Activated naive CD4-positive, alpha-beta T cell treated with anti-CD3 and anti-CD28 coated beads for 36 hours (primary cell): ENCODE results near the gene RIT2. TPM values are rescaled to one million over a fixed set of nuclear protein-coding genes. Genes with fewer than 3 reads are reported as not detected.

Experiments used
- CTCF ChIA-PET: fragments of 350-600 bp; sonication (Branson Sonifier 250); formaldehyde crosslinking; loops from one replicate; lab custom pipeline; 2021; ENCODE audit warnings: antibody characterized with exemption; lab: Charles Lee
- DNase-seq: peaks from one replicate; pipeline ENCODE4 v3.0.0-alpha.2; 2020
- H3K27ac Mint-ChIP-seq: one replicate; pipeline ENCODE4 v1.8.0; 2021; ENCODE audit warnings: mild to moderate bottlenecking, mixed read lengths
- H3K27me3 Mint-ChIP-seq: one replicate; pipeline ENCODE4 v1.8.0; 2021; ENCODE audit warnings: low read depth, mixed read lengths
- H3K36me3 Mint-ChIP-seq: one replicate; pipeline ENCODE4 v1.8.0; 2021; ENCODE audit warnings: low read depth, mixed read lengths
- H3K4me1 Mint-ChIP-seq: one replicate; pipeline ENCODE4 v1.8.0; 2021; ENCODE audit warnings: low read depth, mixed read lengths
- H3K4me3 Mint-ChIP-seq: one replicate; pipeline ENCODE4 v1.8.0; 2021; ENCODE audit warnings: mild to moderate bottlenecking, moderate library complexity, mixed read lengths
- H3K9me3 Mint-ChIP-seq: one replicate; pipeline ENCODE4 v1.8.0; 2021; ENCODE audit warnings: mixed read lengths
- intact Hi-C: fragments of 100-400 bp; cut with micrococcal nuclease; formaldehyde crosslinking; loops from one replicate; pipeline ENCODE4 v1.15.1; 2023
- total RNA-seq, 2 experiments: library from RNA; stranded (reverse); gene quantifications; one replicate each; pipeline ENCODE4 v1.2.3, GENCODE V29; 2021

Gene RIT2
- total RNA-seq, 2 experiments from 2014 or later = not detected

GRCh38 chr18:42719221-42719620 lies 396.3 kb downstream of the RIT2 start:
- CTCF ChIA-PET = no interaction called here
- no peaks in the 10 kb centered on the region for H3K36me3 Mint-ChIP-seq
- no peak for DNase-seq
- peaks cover 5% of the 10 kb centered on the region for H3K9me3 Mint-ChIP-seq
- no peaks in the 10 kb centered on the region for H3K4me1 Mint-ChIP-seq
- intact Hi-C loops = no loop called here
- H3K27me3 Mint-ChIP-seq = no peaks in the 10 kb centered on the region
- H3K4me3 Mint-ChIP-seq = no peak overlapping the region
- H3K27ac Mint-ChIP-seq = no peak overlapping the region

GRCh38 chr18:42712065-42712464 lies 403.4 kb downstream of the RIT2 start:
- H3K9me3 Mint-ChIP-seq = peaks cover 7% of the 10 kb centered on the region
- H3K36me3 Mint-ChIP-seq = no peaks in the 10 kb centered on the region
- intact Hi-C loops = no loop called here
- no peak for DNase-seq
- no peak overlapping the region for H3K27ac Mint-ChIP-seq
- CTCF ChIA-PET = interaction anchor here (1.0 kb wide), 1 partner anchor 31 kb away, joined by 3 read pairs; no protein-coding TSS in a partner anchor
- no peaks in the 10 kb centered on the region for H3K27me3 Mint-ChIP-seq
- H3K4me1 Mint-ChIP-seq = no peaks in the 10 kb centered on the region
- H3K4me3 Mint-ChIP-seq = no peak overlapping the region

- no peaks in the 10 kb centered on the region for H3K4me1 Mint-ChIP-seq
- DNase-seq = no peak
Measured at GRCh38 chr18:42707080-42707479, 408.4 kb downstream of the RIT2 start.

GRCh38 chr18:42706618-42707017 lies 408.9 kb downstream of the RIT2 start:
- intact Hi-C loops = no loop called here
- DNase-seq = no peak
- Mint-ChIP-seq H3K9me3 (peaks cover 12% of the 10 kb centered on the region), H3K27ac (no peak overlapping the region), H3K4me1 (no peaks in the 10 kb centered on the region), H3K4me3 (no peak overlapping the region), H3K27me3 (no peaks in the 10 kb centered on the region), H3K36me3 (no peaks in the 10 kb centered on the region)
- CTCF ChIA-PET = no interaction called here

More at GRCh38 chr18:42707080-42707479, 408.4 kb downstream of the RIT2 start:
- CTCF ChIA-PET = no interaction called here
- no peaks in the 10 kb centered on the region for H3K36me3 Mint-ChIP-seq
- no peak overlapping the region for H3K4me3 Mint-ChIP-seq
- H3K27ac Mint-ChIP-seq = no peak overlapping the region
- peaks cover 9% of the 10 kb centered on the region for H3K9me3 Mint-ChIP-seq
- H3K27me3 Mint-ChIP-seq = no peaks in the 10 kb centered on the region
- intact Hi-C loops = no loop called here

- H3K9me3 Mint-ChIP-seq = peaks cover 12% of the 10 kb centered on the region
- intact Hi-C loops = no loop called here
- H3K4me3 Mint-ChIP-seq = no peak overlapping the region
- H3K27ac Mint-ChIP-seq = no peak overlapping the region
- CTCF ChIA-PET = no interaction called here
- H3K36me3 Mint-ChIP-seq = no peaks in the 10 kb centered on the region
- H3K27me3 Mint-ChIP-seq = no peaks in the 10 kb centered on the region
- no peak for DNase-seq
- H3K4me1 Mint-ChIP-seq = no peaks in the 10 kb centered on the region
Measured at GRCh38 chr18:42706029-42706608, 409.4 kb downstream of the RIT2 start.

Other genes starting within 250 kb of the RIT2 start
- not detected for gene SYT4, start 161.8 kb upstream of the RIT2 start, total RNA-seq